ENCODE measurements around the gene AP3S2.

Gene AP3S2

DNA sequence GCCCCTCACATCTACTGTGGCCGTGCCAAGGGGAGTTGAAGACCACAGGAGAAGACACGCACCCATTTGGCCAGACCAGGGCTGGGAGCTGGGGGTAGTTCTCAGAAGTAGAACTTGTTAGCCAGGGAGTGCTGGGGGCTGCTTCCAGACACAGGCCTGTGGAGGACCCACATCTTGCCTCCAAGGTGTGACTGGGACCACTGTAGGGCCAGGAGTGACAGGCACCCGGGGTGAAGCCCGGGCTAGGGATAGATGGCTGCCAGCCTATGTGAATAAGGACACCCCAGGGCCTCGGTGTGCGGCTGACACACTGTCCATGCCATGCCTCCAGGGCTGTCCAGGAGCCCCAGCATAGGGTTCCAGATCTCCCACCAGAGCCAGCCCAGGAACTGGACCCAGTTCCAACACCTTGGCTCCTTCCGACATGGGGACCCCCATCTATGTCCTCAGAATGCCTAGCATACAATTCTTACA, 80.9 kb downstream of the AP3S2 start:
- DNase-seq, result no peak

DNA sequence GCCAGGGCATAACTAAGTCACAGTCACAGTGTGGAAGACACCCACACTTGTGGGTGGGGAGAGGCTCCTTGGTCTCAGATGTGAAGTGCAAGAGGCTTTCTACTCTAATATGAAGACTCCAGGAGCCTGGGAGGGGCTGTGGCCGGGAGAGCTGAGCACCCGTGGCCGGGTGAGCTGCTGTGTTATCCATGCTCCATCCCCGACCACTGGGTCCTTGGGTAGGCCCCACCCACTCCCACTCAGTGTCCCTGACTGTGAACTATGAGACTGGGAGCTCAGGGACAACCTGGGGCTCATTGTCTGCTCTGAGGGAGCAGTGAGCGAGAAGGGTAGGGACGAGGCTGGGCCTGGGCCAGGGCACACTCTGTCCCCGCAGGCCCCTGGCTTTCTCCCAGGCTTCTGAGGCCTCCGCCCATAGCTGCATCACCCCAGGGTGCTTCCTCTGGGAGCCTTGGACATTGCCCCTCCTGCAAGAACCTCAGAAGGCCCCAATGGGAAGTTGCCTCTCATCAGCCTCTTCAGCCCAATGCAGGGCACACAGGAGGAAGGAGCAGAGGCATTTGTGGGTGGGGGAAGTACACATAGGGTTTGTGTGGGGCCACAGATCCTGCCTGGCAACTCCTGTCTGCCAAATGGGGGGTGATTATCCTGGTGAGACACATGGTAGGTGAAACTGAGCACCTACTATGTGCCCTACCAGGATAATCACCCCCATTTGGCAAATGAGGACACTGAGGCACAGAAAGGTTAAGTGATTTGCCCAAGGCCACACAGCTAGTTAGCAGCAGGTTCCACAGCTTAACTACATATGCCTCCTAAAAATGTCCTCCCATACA, 81.6 kb downstream of the AP3S2 start:
- no peak for DNase-seq

DNA sequence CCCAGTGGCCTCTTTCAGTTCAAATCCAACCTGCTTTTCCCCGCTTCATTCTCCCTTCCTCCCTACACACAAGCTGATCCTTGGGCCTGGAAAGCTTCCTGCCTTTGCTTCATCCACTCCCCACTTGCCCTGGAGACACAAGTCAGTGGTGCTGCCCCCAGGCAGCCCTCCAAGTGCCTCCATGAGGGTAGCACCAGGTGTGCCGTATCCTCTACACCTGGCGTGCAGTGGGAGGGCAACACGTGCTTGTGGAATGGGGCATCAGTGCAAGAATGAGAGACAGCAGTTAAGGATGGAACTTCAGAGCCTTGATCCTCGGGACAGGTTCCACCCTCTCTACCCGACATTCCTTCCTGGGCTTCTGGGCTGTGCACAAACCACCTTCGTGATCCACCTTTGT, 83.0 kb downstream of the AP3S2 start:
- no peak for DNase-seq

DNA sequence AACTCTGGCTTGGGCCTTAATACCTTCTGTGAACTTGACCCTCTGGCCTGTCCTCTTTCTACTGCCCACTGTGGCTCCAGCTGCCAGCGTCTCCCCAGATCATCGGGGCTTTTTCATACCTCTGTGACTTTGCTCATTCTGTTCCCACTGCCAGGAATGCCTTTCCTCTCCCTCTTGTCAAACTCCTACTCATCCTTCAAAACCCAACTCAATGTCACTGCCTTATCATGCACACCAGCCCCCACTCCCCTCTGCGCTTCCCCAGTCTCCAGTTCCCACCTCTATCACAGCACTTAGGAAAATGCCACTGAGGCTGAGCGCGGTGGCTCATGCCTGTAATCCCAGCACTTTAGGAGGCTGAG, 84.0 kb downstream of the AP3S2 start:
- no peak for DNase-seq

DNA sequence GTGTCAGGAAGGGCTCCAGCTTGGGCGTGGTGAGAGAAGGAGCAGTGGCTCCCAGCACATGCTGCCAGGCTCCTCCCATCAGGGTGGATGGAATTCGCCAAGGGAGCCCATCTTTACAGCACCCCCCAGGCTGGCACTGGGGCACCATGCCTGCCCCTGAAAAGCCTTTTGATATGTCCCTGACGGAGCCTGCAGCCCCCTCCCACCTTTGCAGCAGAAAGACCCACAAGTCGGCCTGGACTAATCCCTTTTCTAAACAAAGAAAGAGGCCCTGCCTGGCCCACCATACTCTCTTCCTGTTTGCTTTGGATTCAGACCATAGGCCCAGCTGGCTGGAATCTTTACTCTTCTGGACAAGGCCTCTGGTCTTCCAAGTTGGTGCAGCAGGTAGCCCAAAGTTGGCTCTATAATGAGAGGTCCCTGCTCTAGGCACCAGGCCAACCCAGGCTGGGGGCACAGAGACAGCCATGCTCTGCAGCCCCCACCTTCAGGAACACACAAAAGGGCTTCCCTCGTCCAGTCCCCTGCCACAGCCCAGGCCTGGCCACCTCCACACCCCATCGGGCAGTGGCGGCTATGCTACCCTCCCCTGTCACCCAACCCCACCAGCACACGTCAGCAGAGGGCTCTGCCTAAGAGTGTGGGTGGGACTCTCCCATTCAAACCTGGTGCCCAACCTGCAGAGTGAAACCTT, 84.6 kb downstream of the AP3S2 start:
- DNase-seq, result no peak

DNA sequence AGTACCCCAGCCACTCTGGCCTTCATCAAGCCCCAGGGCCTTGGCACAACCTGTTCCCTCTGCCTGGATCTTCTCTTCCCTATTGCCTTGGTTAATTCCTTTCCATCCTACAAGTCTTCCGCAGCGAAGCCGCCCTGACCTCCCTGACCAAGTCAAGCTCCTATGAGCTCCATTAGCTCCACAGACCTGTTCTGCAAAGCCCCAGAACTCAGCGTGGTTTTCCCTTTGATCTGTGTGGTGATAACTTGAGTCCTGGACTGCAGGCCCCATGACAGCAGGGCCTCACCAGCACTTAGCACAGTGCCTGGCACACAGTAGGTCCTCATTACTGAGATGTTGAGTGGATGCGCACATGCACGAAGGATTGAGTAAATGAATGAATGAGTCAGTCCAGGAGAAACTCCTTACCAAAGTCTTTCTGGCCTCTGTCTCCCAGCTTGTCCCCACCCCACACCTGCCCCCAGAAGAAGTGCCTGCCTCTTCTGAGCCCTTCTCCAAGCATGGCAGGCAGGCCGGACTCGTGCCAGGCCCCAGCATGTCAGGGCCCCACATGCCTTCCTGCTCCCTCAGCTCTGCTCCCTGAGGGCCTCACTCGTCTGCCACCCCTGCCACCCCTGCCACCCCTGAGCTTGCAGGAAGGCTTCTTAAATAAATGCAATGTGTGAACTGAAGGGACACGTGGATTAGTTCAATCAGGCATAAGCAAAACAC, 85.5 kb downstream of the AP3S2 start:
- DNase-seq, result no peak

DNA sequence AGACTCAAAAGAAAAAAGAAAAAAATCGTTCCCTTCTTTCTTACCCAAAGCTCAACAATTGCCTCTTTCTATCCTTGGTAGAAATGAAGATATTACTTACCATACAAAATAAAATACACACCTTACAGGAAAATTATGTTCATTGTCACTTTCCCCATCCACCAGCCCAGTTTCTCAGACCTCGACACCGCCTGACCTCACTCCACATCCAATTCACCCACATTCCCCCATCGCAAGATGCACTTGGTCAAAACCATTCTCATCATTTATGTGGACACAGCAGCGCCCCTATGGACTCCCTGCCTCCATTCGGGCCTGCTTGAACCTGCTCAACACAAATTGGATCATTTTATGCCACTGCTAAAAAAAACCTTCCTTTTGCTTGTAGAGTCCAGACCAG, 86.1 kb downstream of the AP3S2 start:
- DNase-seq, result no peak

DNA sequence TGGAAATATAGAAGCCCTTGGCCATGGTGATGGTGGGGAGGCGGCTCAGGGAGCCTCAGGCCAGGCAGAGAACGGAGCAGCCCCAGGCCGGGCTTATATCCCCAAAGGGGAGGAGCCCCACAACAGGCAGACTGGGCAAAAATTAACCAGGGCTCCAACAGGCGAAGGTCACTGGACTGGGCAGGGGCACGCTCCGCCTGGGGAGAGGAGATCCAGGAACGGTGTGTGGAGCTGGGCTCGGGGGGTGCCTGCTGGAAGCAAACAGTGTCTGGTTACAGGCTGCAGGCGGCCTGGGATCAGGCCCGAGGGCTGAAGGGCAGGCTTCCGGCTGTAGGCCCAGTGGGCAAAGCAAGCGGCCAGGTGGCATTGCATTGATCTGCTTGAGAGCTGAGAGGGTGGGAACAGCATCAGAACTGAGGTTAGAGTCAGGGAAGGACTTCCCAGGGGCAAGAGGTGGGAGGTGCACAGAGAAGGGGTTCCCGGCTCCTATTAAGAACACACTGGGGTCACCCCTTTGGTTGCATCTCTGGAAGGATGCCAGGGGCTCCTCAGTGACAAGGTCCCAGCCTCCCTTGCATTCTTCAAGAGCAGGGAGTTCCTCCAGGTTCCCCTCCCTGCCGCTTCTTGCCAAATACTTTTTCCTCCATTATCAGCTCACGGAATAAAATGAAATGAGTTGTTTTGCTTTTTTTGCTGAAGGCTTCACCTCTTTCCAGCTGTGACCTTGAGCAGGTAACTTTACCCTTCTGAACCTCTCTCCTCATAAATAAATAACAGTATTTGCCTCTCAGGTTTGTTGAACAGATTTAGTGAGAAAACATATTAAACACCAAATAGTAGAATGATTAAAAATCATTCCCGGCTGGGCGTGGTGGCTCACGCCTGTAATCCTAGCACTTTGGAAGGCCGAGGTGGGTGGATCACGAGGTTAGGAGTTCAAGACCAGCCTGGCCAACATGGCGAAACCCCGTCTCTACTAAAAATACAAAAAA, 86.9 kb downstream of the AP3S2 start:
- no peak for DNase-seq

DNA sequence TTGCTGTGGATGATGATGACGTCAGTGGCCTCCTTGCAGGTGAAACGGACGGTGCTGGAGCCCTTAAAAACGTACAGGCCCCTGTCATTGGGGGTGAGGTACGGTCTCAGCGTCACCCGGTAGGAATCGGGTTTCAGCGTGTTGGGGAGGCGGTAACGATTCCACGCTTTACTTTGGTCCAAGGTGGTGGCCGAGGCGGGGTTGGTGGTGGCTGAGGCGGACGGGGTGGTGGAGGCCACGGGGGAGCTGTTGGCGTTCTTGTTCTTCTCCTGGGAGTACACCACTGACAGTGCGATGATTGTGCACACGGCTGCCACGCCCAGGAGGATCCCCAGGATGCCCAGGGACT, 87.6 kb downstream of the AP3S2 start:
- DNase-seq, result no peak

DNA sequence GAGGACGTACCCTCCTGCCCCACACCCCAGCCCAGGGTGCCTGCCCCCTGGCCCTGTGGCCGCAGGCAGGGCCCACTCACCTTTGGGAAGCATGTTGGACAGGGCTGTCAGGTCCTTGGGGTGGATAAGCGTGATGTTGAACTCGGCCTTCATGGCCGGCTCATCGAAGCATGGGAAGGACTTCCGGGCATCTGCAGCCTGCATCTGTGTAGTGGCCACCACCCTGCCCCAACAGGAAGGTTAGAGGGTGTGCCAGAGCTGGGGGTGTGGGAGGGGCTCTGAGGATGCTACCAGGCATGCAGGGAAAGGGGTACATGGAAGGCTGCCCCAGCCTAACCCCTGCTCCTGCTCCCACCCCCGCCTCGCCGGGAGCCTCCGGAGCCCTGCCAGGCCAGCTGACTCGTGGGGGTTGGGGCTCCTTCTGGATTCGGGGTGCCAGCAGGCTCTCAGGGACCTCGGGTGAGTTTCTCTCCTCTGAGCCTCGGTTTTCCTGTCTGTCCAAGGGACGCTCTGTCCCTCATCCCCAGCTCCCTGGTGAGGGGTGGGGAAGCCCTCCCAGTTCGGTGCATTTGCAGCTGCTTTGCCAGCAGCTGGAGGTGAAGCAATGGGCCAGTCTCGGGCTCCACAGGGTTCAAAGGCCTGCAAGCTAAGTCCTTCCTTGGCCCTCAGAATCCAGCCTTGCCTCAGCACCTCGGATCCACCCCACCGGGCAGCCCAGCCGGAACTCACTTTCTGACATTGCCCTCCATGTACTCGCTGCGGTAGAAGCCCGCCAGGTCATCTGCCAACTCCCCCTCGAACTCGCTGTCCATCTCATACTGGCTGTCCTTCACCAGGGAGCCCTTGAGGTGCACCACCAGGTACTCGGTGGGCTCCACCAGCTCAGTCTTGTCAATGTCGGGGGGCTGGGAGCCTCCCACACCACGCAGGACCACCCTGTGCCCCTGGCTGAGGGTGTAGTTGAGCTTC, 88.3 kb downstream of the AP3S2 start:
- DNase-seq, result no peak

DNA sequence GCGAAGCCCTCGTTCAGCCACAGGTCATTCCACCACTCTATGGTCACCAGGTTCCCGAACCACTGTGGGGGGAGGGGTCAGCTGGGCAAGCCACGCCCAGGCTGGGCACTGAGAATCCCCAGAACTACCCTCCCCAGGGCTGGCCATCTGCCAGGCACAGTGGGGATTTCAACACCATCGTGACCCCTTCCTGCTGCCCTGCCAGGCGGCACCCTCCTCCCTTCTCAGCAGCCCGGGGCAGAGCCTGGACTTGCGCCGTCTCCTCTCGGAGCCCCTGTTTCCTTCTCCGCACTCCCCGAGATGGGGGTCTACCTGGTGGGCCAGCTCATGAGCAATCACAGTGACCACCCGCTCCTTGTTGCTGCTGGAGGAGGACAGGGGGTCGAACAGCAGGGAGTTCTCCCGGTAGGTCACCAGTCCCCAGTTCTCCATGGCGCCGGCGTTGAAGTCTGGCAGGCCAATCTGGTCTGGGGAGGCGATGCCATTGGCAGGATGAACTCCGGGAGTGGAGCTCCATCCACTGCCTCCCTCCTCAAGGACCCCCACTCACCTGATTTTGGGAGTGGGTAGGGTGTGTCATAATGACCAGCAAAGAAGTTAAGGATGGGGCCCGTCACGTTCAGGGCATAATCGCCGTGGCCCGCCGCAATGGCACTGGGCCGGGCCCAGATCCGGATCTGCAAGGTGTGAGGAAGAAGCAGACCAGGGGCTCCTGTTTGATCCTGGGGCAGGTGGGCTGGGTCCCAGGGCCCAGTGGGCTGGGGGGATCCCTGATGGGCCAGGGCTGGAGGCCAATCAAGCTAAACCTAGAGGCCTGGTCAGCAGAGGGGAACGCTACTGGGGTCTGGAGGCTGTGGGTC, 89.6 kb downstream of the AP3S2 start:
- no peak for DNase-seq

DNA sequence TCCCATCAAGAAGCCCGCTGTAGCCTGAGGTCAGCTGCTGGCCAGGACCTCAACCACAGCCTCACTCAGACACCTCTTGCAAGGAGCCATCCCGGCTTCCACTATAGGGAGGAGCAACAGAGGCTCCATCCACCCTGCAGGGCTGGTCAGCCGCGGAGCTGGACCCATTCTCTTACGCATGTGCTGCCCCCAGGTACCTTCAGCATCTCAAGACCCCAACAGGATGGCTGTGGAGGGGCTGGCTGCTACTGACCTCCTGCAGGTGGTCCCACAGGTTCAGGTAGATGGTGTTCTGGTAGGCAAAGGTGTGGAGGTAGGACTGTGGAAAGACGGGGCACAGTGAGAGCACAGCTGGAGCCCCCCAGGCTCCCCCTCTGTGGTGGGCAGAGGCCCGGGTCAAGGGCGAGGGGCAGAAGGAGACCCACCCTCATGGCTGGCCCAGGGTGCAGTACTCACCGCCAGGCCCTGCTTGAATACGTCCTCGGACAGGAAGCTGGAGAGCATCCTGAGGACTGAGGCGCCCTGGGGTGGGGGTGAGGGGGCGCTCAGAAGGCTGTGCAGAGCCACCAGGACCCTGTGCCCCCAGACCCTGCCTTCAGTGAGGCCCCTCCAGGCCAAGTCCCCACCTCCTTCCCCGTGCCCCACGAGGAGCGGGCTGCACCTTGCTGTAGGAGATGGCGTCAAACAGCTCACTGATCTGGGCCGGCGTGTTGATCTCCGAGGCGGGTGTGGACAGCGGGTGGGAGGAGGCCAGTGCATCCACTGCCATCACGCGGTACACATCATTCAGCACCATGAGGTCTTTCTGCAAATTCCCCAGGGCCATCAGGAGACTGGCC, 90.6 kb downstream of the AP3S2 start:
- no peak for DNase-seq

DNA sequence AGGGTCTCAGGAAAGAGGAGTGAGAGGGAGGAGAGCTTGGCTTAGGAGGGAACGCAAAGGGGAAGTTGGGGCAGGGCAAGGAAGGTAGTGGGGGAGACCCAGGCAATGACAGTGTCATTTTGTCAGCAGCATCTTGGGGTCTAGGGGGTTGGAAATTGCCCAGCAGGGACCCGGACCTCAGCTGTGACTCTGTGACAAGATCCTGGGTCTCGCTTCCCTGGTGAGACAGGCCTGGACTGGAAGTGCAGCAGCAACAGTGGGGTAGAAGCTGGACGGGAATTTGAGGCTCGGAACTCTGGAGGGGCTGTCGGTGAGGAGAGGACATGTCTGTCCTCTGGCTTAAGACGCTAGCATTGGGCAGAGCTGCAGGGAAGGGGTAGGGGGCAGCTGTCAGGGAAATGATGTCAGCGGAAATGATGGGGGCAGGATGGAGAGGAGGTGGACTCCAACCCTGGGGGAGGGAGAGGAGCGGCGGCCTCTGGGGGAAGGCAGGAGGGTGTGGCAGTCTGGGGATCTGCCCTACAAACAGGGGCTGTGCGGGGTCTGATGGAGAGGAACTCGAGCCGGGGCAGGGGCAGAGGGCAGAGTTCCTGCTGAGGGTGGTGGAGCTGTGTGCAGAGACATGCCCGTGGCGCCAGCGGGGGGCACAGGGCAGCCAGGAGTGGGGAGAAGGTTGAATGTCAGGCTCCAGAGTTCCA, 91.4 kb downstream of the AP3S2 start:
- DNase-seq, result no peak

DNA sequence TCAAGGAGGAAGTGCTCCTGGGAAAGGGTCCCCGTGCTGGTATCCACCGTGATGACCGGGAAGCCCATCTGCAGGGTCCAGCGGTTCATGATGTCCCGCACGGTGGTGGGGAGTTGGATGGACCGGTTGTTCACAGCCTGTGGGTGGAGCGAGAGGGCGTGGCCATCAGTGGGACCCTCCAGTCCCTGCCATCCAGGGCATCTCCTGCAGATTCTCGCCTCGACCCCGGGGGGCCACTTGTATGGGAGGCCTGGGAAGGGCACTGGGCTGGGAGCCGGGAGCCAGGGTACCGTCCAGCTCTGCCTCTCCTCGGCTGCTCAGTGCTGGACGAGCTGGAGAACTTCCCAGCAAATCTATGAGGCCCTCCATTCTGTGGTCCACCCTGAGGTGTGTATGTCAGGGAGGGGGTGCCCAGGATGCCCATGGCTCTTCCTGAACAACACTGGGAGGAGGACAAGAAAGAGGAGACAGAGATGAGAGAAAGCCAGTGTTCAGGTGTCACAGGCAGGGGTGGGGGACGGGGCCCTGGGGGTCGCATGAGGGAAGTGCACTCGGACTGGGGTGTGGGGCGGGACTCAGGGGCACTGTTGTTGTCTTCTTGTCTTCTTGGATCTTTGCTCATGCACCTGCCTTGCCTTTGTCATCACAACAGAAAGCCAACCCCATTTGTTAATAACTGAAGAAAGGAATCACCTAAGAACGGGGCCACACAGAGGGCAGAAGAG, 92.2 kb downstream of the AP3S2 start:
- no peak for DNase-seq

DNA sequence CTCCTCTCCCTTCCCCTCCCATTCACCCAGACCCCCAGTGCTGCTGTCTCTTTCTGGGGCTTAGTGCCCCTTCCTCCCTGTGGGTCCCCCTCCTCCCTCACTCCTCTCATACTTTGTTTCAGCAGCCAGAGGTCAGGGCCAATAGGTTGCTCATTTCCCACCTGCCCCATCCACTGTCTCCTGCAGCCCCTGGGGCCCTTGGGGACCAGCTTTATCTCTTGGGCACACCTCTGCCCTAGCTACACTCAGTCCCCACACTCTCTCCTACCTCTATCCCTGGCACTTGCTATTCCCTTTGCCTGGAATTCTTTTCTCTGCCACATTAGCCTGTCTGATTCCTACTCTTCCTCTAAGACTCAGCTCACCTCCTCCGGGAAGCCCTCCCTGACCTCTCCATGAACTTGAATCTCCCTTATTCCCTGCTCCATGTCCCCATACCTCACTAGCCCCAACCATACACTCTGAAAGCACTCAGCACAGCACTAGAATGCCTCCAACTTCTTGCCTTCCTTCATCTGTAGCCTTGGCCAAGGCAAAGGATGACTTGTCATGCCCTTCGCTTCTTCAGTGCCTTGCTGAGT, 93.8 kb downstream of the AP3S2 start:
- DNase-seq, result no peak

DNA sequence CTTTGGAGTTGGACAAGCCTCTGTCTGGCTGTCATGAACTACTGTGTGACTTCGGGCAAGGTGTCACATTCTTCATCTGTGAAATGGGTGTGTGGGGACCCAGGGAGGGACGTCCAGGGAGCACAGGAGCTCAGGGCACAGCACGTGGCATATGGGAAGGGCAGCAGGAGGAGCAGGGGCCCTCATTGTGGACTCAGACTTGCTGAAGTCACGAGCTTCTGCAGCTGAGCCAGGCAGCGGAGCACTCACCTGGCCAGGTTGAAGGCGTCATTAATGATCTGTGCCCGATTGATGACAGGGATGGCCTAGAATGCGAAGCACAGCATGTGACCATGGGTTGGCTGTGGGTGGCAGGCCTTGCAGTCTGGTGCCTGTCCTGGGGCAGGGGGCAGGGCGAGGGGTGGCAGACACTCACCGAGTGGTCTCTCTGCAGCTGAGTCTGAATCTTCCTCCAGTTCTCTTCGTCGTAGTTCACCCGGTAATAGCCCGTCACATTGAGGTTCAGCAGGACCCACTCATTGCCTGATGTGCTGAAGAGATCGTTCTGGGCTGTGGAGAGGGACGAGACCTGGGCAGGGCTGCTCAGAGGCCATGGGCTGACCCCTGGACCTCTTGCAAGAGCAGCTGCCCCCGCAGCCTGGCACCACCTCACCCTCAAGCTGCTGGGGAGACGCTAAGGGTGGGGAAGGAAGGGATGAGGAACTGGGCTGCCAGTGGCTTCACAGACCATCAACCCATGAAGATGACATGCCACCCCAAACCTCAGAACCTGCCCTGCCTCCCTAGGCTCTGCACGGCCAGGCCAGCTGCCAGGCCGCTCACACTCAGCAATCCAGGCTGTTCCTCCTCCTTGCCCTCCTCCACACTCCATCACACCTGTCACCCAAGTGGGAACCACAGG, 94.5 kb downstream of the AP3S2 start:
- no peak for DNase-seq
